K562 (cell line): ENCODE measurements around the gene OVCH2. TPM values are rescaled to one million over a fixed set of nuclear protein-coding genes. Genes with fewer than 3 reads are reported as not detected.

Source experiments
- AFF1 ChIP-seq, 2 experiments: fragments of 450-650 bp; IDR thresholded peaks; 2 replicates each; pipeline ENCODE4 v1.6.1; 2018; ENCODE audit warnings: mild to moderate bottlenecking in 2 of 2, low read depth in 1 of 2; ENCODE audit not compliant: partially characterized antibody in 2 of 2
- ARID3A ChIP-seq: IDR thresholded peaks from 2 replicates; pipeline ENCODE4 v1.6.1; 2012; ENCODE audit warnings: low read depth, low read length, improper control_type of control experiment, borderline replicate concordance
- BRF2 ChIP-seq: IDR thresholded peaks from 3 replicates; pipeline ENCODE4 v1.6.1; 2011; ENCODE audit warnings: borderline replicate concordance, mild to moderate bottlenecking; ENCODE audit not compliant: insufficient read length, insufficient read depth
- CUX1 ChIP-seq: fragments of 200-800 bp; sonication (Bioruptor generic); IDR thresholded peaks from 2 replicates; pipeline ENCODE4 v1.6.1; 2016; ENCODE audit warnings: missing genetic modification characterization, missing compliant biosample characterization
- DPF2 ChIP-seq: fragments of 450-650 bp; IDR thresholded peaks from 2 replicates; pipeline ENCODE4 v1.6.1; 2016
- FUS ChIP-seq: fragments of 200-400 bp; formaldehyde crosslinking; optimal IDR thresholded peaks from 2 replicates; pipeline ENCODE3; 2017; ENCODE audit warnings: low read depth, low read length
- NUFIP1 ChIP-seq: fragments of 450-650 bp; IDR thresholded peaks from 2 replicates; pipeline ENCODE4 v1.6.1; 2018; ENCODE audit not compliant: partially characterized antibody
- SIN3A ChIP-seq, 2 experiments: fragments of 150-350 bp in 1 of 2; IDR thresholded peaks; 2 replicates each; pipeline ENCODE4 v1.6.1; 2011 to 2016; ENCODE audit warnings: borderline replicate concordance in 2 of 2, low read depth in 2 of 2, low read length in 2 of 2, mild to moderate bottlenecking in 2 of 2, moderate library complexity in 2 of 2; ENCODE audit not compliant: control insufficient read depth in 1 of 2
- SMAD4 ChIP-seq: fragments of 250-450 bp; sonication (Bioruptor Pico); conservative IDR thresholded peaks from 2 replicates; pipeline ENCODE4 v1.8.0; 2021; ENCODE audit warnings: inconsistent platforms, mild to moderate bottlenecking, moderate library complexity
- SMARCA4 ChIP-seq: fragments of 450-650 bp; IDR thresholded peaks from 2 replicates; pipeline ENCODE4 v1.6.1; 2016
- SMARCC2 ChIP-seq: fragments of 450-650 bp; IDR thresholded peaks from 2 replicates; pipeline ENCODE4 v1.6.1; 2017; ENCODE audit warnings: antibody characterized with exemption, moderate library complexity, mild to moderate bottlenecking, low read depth
- polyA plus RNA-seq, 8 experiments: library from polyadenylated mRNA; depleted of rRNA in 4 of 8; stranded (reverse) in 5 of 8; unstranded in 3 of 8; fragments of >200 nt; fragmentation: Nextera tagmentation in 2 of 8; fragmentation: Illumina TruSeq in 1 of 8; extraction: Ambion mirVana in 2 of 8; extraction: Trizol in 1 of 8; gene quantifications; 2 replicates each; pipeline versions ENCODE4 v1.2.1 to v1.2.3, GENCODE V29; 2011 to 2014; ENCODE audit warnings: inconsistent platforms in 1 of 8, missing spikeins in 1 of 8
- total RNA-seq, 7 experiments: library from RNA; depleted of rRNA in 6 of 7; stranded (reverse); fragments of >200 nt in 6 of 7; fragmentation: Illumina TruSeq in 2 of 7; extraction: Trizol in 2 of 7; gene quantifications; 2 replicates each; pipeline versions ENCODE4 v1.2.1 to v1.2.3, GENCODE V29; 2011 to 2021; ENCODE audit warnings: low replicate concordance in 1 of 7

OVCH2 gene
- total and polyA plus RNA-seq, 9 of the 15 experiments (the other 6 are each of a cell fraction or from before 2014, with no cell fraction given) = not detected

GRCh38 chr11:7696424-7696823 lies 9.9 kb downstream of the OVCH2 start (continued):
- no peak for TF ChIP-seq BRF2
- TF ChIP-seq CUX1 (CRISPR knock-in tag) = no peak
- no peak for TF ChIP-seq AFF1 (IDR thresholded peaks at IDR 0.05; ENCODE audit: low read depth in 1 of 2, partially characterized antibody in 2 of 2)
- TF ChIP-seq FUS = no peak
- no peak for TF ChIP-seq SMAD4 (CRISPR knock-in tag)
- no peak for TF ChIP-seq NUFIP1
- no peak for TF ChIP-seq SIN3A (IDR thresholded peaks at IDR 0.05; ENCODE audit: borderline replicate concordance in 2 of 2, control insufficient read depth in 1 of 2, low read depth in 2 of 2, low read length in 2 of 2)
- TF ChIP-seq ARID3A = no peak
- TF ChIP-seq SMARCA4 = no peak
- TF ChIP-seq SMARCC2 = no peak
- no peak for TF ChIP-seq DPF2
